HG03175 (cell line): ENCODE data around the gene PURA.
A peak's percentile ranks its signal among the peaks of the same experiment; 100 is the strongest.
"Not testable (repeated sequence)": the region's sequence is repeated elsewhere in the genome, so short reads cannot be mapped to it uniquely, and the experiment has no call there.

Source experiments
- ATAC-seq: cut with Tn5 transposase; IDR thresholded peaks from one replicate; pipeline ENCODE4 v1.9.1; 2021; ENCODE audit warnings: mild to moderate bottlenecking, moderate library complexity; ENCODE audit not compliant: unreplicated experiment

PURA gene

DNA sequence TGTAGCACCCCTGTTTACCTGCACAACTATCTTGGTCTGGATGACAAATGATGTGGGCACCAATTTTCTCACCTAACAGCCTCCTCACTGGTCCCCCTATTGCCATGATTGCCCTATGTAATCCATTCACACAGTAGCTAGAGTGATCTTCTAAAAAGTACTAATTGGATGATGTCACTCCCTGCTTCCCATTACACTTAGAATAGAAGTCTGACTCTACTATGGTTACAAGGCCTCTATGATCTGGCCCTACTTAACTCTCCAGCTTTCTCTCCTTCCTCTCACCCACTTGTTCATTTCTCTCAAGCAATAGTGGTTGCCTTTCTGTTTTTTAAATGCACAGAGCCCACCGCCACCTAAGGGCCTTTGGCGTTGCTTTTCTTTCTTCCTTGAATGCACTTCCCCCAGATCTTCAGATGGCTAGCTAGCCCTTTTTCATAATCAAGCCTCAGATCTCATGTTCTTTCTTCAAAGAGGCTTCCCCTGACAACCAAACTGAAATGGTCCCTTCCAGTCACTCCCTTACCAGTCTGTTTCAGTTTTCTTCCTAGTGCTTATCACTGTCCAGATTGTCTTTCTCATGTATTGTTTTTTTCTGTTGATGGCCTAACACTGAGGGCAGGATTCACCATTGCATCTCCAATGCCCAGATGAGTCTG lies 20.5 kb downstream of the PURA start:
- no peak for ATAC-seq

- ATAC-seq: no peak
Measured at GRCh38 chr5:140135127-140135526, 21.2 kb downstream of the PURA start.

DNA sequence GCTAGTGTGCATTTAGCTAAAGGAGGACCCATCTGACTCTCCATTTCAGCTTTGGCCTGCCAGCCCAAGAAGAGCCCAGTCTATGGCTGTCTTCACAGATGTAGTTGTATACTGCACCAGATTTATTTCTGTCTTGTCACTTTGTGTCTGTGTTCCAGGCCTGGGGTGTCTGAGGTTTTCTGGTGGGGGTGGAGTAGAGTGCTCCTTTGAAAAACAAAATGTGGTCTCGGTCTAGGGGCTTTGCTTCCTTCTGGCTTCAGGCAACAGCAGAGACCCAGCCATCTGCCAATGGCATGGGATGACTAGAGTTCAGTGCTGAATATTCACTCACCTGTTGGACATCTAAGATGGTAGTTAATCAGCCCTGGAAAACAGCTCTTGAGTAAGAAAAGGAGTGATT lies 22.7 kb downstream of the PURA start:
- no peak for ATAC-seq

GRCh38 chr5:140140435-140140834 lies 26.5 kb downstream of the PURA start:
- no peak for ATAC-seq

GRCh38 chr5:140141241-140141640 lies 27.3 kb downstream of the PURA start:
- no peak for ATAC-seq

DNA sequence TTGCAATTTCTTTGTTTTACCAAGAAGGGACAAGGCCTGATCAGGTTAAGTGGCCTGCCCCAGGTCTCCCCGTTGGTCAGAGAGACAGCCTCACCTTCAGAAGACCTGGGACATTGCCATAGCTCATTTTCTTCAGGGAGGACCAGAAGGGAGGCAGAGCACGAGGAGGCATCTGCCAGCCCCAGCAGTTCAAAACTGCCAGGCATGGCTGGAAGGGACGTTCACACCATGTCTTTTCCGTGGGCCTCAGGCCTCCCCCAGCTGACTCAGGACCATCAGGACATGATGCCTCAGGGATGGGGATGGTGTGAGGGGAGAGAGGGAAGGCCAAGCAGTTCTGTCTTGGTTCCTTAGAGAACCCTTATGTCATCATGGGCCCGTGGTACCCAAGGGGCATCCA lies 28.3 kb downstream of the PURA start:
- ATAC-seq: no peak

- no peak for ATAC-seq
Measured at GRCh38 chr5:140142856-140143255, 28.9 kb downstream of the PURA start.

GRCh38 chr5:140143521-140144258 lies 29.8 kb downstream of the PURA start:
- no peak for ATAC-seq

DNA sequence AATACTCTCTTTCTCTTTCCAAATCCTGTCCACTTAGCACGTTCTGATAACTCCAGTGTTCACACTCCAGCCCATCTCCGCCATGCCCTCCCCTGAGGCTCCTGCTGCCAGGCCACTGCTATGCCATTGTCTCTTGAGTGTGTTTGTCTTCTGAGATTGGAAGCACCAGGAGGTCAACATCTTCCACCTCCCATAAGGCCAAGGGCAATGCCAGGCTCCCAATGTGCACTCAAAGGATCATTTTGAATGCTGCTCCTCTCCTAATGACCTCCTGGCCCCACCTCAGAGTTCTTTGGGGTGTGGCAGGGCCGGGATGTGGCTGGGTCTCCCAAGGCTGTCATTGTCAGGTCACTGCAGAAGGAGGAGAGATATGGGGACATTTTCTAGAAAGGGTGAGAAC lies 31.3 kb downstream of the PURA start:
- no peak for ATAC-seq

GRCh38 chr5:140145818-140146522 lies 32.1 kb downstream of the PURA start:
- peak; percentile 67 for ATAC-seq

DNA sequence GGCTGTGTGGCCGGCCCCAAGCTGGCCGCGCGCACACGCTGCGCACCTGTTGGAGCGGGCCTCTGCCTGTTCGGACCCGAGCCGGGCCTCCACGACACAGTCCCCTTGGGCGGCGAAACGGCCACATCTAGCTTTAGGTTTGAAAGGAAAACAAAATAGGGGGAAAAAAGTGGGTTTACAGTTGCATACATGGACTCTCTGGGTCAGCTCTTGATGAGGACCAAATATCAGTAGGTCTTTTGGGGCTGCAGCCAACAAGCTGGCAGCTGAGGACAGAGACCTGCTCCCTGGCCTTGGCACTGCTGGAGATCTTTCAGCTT lies 32.6 kb downstream of the PURA start:
- no peak for ATAC-seq

DNA sequence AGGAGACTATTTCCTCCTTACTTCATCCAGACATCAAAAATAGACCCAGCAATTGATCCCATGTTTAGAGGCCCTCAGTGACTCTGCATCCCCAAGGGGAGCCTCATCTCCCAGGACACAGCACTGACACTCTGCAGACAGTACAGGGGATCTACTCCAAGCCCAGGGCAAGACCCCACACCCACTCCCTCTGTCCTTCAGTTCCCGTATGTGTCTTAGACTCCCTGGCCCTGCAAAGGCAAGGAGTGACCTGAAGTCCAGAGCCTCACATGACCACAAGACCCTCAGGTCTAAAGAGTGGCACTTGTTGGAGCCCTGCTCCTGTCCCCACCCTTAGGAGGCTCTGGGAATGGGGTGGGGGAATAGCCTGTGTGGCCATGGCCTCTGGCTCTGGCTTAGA lies 33.6 kb downstream of the PURA start:
- ATAC-seq: no peak

GRCh38 chr5:140148508-140148907 lies 34.6 kb downstream of the PURA start:
- ATAC-seq: no peak

GRCh38 chr5:140150201-140150600 lies 36.3 kb downstream of the PURA start:
- ATAC-seq: no peak

- ATAC-seq: no peak
Measured at GRCh38 chr5:140151144-140152021, 37.5 kb downstream of the PURA start.

GRCh38 chr5:140152022-140152999 lies 38.4 kb downstream of the PURA start:
- ATAC-seq: no peak

- ATAC-seq: no peak
Measured at GRCh38 chr5:140153255-140153654, 39.3 kb downstream of the PURA start.

DNA sequence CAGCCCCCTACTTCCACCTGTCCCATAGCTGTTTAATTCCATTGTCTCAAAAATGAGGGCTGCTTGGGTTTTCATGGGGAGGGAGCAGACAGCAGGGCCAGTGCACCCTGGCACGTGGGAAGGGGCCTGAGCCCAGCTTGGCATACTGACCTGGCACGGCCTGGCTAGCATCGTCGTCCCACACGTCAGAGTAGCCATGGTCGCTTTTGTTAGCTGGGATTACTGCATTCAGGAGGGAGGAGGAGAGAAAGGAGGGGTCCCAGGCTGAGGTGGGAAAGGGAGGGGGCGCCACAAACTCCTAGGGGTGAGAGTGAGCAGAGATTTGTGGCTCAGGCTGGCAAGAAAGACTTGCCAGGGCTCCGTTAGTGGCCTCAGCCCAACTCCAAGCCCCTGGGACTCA lies 40.0 kb downstream of the PURA start:
- no peak for ATAC-seq

DNA sequence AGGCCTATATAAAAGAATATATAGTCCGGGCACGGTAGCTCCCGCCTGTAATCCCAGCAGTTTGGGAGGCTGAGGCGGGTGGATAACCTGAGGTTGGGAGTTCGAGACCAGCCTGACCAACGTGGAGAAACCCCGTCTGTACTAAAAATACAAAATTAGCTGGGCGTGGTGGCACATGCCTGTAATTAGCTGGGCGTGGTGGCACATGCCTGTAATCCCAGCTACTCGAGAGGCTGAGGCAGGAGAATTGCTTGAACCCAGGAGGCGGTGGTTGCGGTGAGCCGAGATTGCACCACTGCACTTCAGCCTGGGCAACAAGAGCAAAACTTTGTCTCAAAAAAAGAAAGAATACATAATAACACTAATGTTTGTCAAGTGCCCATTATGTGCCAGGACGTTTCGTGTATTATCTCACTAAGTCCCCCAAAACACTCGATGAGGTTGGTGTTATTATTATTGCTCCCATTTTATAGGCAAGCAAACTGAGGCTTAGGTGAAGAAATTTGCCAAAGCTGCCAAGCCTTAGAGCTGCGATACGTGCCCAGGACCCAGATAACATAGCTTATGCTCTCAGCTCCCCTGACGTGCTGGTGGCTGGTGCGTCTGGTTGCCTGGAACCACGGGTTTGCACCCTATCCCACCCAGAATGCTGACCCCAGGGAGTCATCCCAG lies 40.9 kb downstream of the PURA start:
- not testable (repeated sequence) for ATAC-seq
